NK-92 treated with Interleukin-12 subunit alpha and Interleukin-12 subunit beta, amount 100 ng/mL, for 24 hours (cell line): ENCODE data around the gene FKBP4.

ENCODE experiments used
- DNase-seq: peaks from one replicate; lab custom pipeline; 2025; lab: John Stamatoyannopoulos, UW

FKBP4 gene

GRCh38 chr12:2853626-2854025, 58.9 kb downstream of the FKBP4 start:
- DNase-seq: no peak
